Measurements from ENCODE around the gene POGK. TPM values are rescaled to one million over a fixed set of nuclear protein-coding genes. Genes with fewer than 3 reads are reported as not detected.

POGK gene
- total and polyA plus RNA-seq, 10 of the 15 experiments (the other 5 are each of a cell fraction or from before 2014, with no cell fraction given), result 5.3 to 34.6 (median 18.7) TPM

DNA sequence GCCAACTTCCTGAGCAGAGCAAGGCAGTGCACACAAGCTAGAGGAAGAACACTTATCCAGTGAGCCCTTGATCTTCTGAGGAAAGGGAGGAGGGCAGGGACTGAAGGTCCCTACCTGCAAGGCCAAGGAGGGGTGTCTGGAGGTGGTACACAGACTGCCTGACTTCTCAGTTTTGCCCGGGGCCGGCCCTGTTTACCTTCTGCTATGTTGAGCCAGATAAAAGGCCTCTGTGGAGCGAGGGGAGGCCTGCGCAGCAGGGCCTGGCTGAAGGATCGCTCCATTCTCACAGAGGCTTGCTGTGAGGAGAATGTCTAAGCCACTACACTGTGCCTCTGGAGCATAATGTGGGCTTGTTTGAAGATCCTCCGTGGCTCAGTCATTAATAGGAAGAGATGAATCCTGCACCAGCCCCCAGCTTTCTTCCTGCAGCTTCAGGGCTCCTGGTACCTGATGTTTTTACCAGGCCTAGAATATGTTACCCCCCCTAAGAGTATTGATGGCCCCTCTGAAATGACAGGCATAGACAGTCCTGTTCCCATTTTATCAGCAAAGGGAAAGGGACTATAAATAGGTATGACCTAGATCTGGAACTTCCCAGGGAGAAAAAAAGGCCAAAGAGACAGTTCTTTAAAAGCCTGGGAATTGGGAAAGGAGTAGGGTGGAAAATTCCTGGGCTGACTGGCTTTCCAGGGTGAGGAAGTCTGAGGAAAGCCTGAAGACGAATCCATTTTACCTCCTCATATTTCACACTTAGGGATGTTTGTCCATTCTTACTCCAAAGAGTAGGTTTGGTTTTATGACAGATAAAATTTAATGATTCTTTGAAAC is 4.7 kb downstream of the POGK start:
- Histone ChIP-seq H3K27ac (ENCODE audit: control insufficient read depth, insufficient read depth) (no peak overlapping the region), H3K36me3 (ENCODE audit: control insufficient read depth in 2 of 2, insufficient read depth in 2 of 2, low read length in 1 of 2) (peaks cover 19 to 42% of the 10 kb centered on the region in 2 experiments), H3K9ac (ENCODE audit: control insufficient read depth, insufficient read depth, low read length) (no peak overlapping the region), H3K4me3 (no peak overlapping the region), H3K27me3 (replicated peaks in 1 of 2; ENCODE audit: control insufficient read depth in 2 of 2, insufficient read depth in 2 of 2, low read length in 1 of 2) (no peaks in the 10 kb centered on the region), H3K4me2 (ENCODE audit: control insufficient read depth, insufficient read depth) (no peak overlapping the region), H3K9me3 (replicated peaks; ENCODE audit: control insufficient read depth, insufficient read depth, low read length) (no peaks in the 10 kb centered on the region), H3K4me1 (ENCODE audit: control insufficient read depth, insufficient read depth, low read length) (peaks cover 5% of the 10 kb centered on the region; the same call in 1 of the 2 replicates), H4K20me1 (ENCODE audit: control insufficient read depth, insufficient read depth) (no peaks in the 10 kb centered on the region; the same call in 1 of the 2 replicates), H3K79me2 (ENCODE audit: control insufficient read depth, insufficient read depth, low read length) (peaks cover 20% of the 10 kb centered on the region), H2AFZ (ENCODE audit: control insufficient read depth, low read depth, low read length) (no peak overlapping the region)
- in situ Hi-C loops (cut with MboI) (no loop called here), intact Hi-C loops (cut with micrococcal nuclease; ENCODE audit: unreplicated experiment) (no loop called here)
- SMC1A ChIA-PET (ENCODE audit: uncharacterized antibody, unreplicated experiment), result interaction anchor here (1.2 kb wide), 1 partner anchor 22 kb away, joined by 3 read pairs; no protein-coding TSS in a partner anchor
- ATAC-seq (no peak), FAIRE-seq (no peak), DNase-seq (ENCODE audit: low read depth, low spot score) (no peak)
- POLR2A ChIA-PET, result no interaction called here
- TF ChIP-seq, protein P1, sequence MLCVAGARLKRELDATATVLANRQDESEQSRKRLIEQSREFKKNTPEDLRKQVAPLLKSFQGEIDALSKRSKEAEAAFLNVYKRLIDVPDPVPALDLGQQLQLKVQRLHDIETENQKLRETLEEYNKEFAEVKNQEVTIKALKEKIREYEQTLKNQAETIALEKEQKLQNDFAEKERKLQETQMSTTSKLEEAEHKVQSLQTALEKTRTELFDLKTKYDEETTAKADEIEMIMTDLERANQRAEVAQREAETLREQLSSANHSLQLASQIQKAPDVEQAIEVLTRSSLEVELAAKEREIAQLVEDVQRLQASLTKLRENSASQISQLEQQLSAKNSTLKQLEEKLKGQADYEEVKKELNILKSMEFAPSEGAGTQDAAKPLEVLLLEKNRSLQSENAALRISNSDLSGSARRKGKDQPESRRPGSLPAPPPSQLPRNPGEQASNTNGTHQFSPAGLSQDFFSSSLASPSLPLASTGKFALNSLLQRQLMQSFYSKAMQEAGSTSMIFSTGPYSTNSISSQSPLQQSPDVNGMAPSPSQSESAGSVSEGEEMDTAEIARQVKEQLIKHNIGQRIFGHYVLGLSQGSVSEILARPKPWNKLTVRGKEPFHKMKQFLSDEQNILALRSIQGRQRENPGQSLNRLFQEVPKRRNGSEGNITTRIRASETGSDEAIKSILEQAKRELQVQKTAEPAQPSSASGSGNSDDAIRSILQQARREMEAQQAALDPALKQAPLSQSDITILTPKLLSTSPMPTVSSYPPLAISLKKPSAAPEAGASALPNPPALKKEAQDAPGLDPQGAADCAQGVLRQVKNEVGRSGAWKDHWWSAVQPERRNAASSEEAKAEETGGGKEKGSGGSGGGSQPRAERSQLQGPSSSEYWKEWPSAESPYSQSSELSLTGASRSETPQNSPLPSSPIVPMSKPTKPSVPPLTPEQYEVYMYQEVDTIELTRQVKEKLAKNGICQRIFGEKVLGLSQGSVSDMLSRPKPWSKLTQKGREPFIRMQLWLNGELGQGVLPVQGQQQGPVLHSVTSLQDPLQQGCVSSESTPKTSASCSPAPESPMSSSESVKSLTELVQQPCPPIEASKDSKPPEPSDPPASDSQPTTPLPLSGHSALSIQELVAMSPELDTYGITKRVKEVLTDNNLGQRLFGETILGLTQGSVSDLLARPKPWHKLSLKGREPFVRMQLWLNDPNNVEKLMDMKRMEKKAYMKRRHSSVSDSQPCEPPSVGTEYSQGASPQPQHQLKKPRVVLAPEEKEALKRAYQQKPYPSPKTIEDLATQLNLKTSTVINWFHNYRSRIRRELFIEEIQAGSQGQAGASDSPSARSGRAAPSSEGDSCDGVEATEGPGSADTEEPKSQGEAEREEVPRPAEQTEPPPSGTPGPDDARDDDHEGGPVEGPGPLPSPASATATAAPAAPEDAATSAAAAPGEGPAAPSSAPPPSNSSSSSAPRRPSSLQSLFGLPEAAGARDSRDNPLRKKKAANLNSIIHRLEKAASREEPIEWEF (IDR thresholded peaks at IDR 0.05; ENCODE audit: insufficient replicate concordance, low read depth, low read length), result no peak
- TF ChIP-seq STAT3 (IDR thresholded peaks at IDR 0.05; ENCODE audit: low read depth, low read length), result no peak
- RAD21 ChIA-PET (ENCODE audit: unreplicated experiment), result no interaction called here
- WGBS (ENCODE audit: insufficient coverage, insufficient replicate concordance, low lambda C conversion rate, missing lambda C conversion rate), result 91% methylated on average over 7 of the region's 7 CpGs
- CTCF ChIA-PET, result interaction anchor here (1.0 kb wide), 1 partner anchor 20 kb away, joined by 4 read pairs; no protein-coding TSS in a partner anchor
- BruUV-seq (replicated peaks), result no TSS peak
